GM18507 (cell line): Measurements from ENCODE around the gene OSBP2.

ENCODE experiments used
- DNase-seq: peaks from one replicate; pipeline ENCODE4 v3.0.0; 2011; ENCODE audit warnings: low read depth; ENCODE audit not compliant: insufficient read length; ENCODE audit errors: extremely low spot score
- FAIRE-seq: peaks from 2 replicates; lab custom pipeline; 2011; peaks lifted over from hg19 to GRCh38; lab: Jason Lieb, UNC

OSBP2 gene

GRCh38 chr22:30861131-30861530, 166.5 kb downstream of the OSBP2 start:
- no peak for FAIRE-seq
- DNase-seq = no peak

- no peak for FAIRE-seq
- DNase-seq = no peak
These were observed 167.2 kb downstream of the OSBP2 start for GRCh38 chr22:30861688-30862552.

DNA sequence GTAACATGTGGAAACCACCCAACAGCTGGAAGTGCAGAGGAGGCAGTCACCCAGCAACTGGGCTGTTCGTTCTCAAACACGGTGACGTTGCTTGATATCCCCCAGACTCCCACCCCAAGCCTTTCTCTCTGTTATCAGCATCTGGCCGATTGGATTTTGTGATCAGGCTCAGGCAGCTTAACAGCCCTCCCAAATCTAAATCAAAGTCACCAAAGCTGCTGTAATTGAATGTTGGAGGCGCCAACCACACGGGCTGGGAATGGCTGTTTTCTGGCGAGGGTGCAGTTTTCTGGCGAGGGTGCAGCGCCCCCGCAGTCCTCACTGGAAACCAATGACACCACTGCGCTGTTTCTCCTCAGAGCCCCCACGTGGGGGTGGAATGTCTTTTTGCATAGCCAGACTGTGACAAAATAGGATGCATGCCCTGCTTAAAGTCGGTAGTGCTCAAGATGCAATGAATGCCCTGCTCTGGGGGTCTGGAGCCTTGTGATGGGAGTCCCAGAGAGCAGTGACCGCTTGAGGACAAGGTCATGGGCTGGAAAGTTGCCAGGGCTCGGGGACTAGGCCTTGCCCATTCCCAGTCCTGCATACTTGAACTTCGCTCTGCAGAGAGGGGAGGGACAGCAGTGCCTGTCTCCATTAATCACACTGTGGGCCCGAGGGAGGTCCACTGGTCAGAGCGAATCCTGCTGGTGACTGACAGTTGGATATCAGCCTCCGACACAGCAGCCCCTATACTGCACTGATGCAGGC, 168.6 kb downstream of the OSBP2 start:
- DNase-seq (no peak), FAIRE-seq (no peak)

- FAIRE-seq (no peak), DNase-seq (no peak)
These were observed 170.1 kb downstream of the OSBP2 start for GRCh38 chr22:30864441-30865420.

- no peak for FAIRE-seq
- no peak for DNase-seq
These were observed 171.0 kb downstream of the OSBP2 start for GRCh38 chr22:30865656-30866055.

DNA sequence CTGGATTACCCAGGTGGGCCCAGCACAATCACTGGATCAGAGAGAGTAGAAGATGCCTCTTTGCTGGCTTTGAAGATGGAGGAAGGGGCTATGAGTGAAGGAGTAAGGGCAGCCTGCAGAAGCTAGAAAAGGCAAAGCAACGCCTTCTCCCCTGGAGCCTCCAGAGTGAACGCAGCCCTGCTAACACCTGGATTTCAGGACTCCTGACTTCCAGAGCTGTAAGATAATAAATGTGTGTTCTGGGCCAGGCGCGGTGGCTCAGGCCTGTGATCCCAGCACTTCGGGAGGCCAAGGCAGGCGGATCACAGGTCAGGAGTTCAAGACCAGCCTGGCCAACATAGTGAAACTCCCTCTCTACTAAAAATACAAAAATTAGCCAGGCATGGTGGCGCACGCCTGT, 171.5 kb downstream of the OSBP2 start:
- FAIRE-seq = no peak

DNA sequence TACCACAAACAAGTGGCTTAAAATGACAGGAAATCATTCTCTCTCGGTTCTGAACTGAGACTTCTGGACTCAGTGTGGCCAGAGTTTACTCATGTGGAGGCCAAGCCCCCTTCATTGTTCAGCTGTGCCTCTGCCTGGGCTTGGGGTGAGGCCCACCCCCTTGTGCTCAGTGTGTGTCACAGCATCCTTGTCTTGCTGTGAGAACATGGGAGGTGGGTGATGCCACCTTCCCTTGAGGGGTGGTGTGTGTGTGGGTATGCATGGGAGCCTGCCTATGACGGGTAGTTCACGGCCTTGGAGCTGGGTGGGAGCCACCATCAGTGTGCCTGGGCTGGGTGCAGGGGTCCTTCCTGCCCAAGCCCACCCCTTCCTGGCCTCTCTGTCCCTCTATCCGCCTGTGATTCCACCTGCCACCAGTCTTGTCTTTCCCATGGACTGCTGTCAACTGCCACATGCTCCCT, 172.2 kb downstream of the OSBP2 start:
- FAIRE-seq (no peak), DNase-seq (no peak)

More for the DNA sequence above, 171.5 kb downstream of the OSBP2 start:
- no peak for DNase-seq

GRCh38 chr22:30867746-30868662, 173.3 kb downstream of the OSBP2 start:
- DNase-seq = no peak
- FAIRE-seq = no peak

DNA sequence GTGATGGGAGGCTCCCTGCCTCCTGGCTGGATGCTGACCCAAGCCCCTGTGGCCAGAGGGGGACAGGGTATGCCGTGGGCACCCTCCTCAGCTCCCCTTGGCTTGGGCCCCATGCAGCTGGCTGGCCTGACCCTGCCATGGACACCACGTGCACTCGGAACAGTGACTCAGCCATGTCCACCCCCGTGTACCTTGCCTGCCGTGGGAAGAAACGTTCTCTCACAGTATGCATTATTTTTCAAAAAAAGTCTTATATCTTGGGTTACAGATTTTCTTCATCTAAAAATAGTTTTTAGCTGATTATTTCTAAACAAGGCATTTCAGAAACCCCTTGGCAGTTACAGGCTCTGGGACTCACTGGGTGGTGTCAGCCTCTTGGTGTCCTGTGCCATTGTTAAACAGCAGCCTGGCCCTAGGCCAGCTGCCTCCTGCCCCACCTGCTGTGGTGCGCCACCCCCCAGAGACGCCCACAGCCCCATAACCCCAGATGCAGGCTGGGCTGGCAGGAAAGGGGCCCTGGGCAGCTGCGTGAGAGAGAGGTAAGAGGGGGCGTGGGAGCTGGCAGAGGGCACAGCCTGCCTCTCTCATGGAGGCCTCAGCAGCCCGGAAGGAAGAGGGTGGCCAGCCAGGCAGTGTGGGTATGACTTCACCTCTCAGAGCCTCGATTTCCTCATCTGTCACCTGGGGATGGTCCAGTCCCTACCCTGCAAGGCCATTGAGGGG, 174.2 kb downstream of the OSBP2 start:
- DNase-seq = no peak
- FAIRE-seq = no peak

DNA sequence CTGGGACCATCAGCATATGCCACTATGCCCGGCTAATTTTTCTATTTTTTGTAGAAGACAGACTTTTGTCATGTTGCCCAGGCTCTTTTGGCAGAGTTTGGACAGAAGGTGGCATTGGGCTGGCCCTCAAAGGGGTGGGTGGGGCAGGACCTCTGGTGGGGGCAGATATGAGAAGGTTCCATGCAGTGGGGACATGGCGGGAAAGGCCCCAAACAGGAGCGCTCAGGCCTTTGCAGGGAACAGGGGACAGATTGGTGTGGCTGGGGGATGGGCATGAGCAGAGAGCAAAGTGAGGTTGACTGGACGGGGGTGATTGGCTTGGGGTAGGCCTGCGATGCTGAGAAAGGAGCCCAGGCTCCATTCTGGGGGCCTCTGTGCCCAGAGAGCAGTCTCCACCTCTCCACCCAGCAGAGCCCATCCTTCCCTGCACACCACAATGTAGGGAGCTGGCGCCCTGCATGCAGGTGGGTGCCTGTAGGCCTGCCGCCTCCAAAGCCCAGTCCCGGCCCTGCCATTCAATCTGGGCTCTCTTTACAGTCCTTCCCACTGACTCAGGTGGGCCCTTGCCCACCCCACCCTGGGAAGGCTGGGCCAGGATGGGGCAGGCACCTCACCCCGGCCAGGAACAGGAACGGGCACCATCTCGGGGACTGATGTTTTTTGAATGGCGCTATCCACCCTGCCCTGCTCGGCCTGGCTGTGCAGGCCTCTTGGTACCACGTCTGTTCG, 175.2 kb downstream of the OSBP2 start:
- FAIRE-seq = no peak
- DNase-seq = no peak

DNA sequence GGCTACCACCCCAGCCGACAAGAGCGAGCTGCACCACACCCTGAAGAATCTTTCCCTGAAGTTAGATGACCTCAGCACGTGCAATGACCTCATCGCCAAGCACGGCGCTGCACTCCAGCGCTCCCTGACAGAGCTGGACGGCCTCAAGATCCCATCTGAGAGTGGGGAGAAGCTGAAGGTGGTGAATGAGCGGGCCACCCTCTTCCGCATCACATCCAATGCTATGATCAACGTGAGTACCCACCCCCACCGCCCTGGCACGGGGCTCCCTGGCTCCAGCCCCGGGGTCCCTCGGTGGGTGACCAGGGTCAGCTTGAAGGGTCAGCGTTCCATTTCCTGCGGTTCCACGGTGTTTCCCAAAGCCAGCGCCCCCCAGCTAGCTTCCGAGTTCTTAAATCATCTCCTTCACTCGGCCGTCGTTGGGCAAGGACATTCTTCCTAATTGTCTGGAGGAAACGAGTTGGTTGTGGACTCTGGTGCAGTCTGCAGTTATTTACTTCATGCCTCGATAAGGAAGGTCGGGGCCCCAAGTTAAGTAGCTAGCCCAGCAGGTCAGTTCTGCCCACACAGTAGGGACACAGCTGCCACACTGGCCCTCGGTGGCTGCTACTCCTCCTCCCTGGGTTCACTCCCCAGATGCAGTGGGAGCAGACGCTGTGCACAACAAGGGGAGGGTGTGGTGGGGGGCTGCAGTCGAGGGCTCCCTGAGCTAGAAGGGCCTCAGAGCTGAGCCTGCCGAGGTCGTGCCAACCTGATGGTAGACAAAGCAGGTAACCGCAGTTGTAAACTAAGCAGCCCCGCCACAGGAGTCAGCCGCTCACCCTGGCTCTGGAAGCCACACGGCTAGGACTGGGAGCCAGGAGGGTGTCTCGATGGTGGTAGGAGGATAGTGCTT, 176.0 kb downstream of the OSBP2 start:
- no peak for FAIRE-seq
- no peak for DNase-seq

- DNase-seq = no peak
- FAIRE-seq = no peak
These were observed 177.0 kb downstream of the OSBP2 start for GRCh38 chr22:30871391-30872284.

DNA sequence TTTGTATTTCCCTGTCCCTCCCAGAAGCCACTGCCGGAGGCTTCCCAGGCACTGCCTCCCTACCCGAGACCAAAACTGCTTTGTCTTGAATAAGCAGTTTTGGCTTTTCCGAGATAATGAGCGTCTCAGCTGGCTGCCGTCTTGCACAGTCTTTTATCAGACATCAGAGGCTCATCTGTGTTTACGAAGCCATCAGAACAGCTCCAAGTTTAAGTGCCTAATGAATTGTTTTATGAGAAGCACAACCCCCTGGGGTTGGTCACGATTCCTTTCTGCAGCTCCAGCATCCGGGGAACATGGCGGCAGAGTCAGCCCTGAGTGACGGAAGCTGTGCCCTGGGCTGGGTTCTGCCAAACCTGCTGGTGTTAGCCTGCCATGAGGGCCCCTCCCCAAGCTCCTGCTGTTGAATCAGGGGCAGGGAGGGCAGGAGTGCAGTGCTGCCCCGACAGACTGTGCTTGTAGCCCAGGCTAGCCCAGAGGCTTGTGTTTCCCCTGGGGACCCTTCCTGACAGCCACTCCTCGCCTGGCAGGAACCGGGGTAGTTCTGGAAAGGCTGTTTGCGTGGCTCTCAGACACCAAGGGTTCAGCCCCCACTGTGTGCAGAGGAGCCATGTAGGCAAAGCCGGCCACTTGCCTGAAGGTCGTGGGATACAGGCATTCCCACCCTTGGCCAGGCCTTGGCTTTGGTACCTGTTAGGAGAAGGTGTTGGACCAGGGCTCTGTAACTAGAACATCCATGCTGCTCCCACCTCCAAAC, 177.8 kb downstream of the OSBP2 start:
- no peak for FAIRE-seq

DNA sequence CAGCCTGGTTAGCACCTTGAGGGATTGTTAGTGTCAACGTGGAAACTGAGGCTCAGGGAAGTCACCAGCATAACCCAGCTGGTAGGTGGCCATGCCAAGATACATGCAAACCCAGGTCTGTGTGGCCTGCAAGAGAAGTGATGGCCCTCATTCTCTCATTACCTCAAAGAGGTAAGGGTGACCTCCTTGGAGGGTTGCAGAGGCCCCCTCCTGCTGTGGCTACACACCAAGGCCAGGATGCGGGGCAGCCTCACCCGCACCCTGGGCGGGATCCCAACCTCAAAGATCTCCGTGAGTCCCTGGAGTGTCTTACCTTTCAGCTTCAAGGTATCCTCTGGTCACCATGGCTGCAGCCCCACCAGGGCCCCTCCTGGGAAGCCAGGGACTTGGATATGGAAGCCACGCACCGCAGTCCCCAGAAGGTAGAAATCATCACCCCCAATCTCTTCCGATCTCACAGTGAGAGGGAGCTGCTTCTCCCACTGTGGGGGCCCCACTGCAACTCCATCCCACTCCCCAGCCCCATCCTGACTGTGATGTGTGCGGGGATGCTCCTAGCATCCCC, 178.5 kb downstream of the OSBP2 start:
- DNase-seq (no peak), FAIRE-seq (no peak)

More for the DNA sequence above, 177.8 kb downstream of the OSBP2 start:
- no peak for DNase-seq
